GM12878 (cell line): ENCODE measurements around the gene VIPR2. TPM values are rescaled to one million over a fixed set of nuclear protein-coding genes. Genes with fewer than 3 reads are reported as not detected.

ENCODE experiments used
- ATAC-seq: fragments of 200-7000 bp; cut with Tn5 transposase; 3 replicates; pipeline ENCODE4 v1.9.1; 2020; ENCODE audit warnings: mild to moderate bottlenecking, moderate library complexity
- BruUV-seq: library from RNA; stranded (reverse); fragments of 400-500 nt; replicated peaks from 2 replicates; lab custom pipeline; 2021; lab: Mats Ljungman, UMichigan
- CTCF ChIA-PET: fragments of 300-600 bp; sonication (Branson Sonifier 250); formaldehyde crosslinking; extraction: SDS; loops from one replicate; lab custom pipeline; 2021; ENCODE audit warnings: inconsistent platforms; lab: Yijun Ruan, JAX
- POLR2A ChIA-PET: fragments of 350-600 bp; formaldehyde crosslinking; extraction: SDS; loops from one replicate; lab custom pipeline; 2021; ENCODE audit warnings: inconsistent platforms; lab: Charles Lee
- RAD21 ChIA-PET: fragments of 300-600 bp; sonication (Branson Sonifier 250); formaldehyde crosslinking; loops from one replicate; lab custom pipeline; 2023; ENCODE audit warnings: antibody characterized with exemption; ENCODE audit not compliant: unreplicated experiment; lab: Charles Lee
- SMC1A ChIA-PET: fragments of 300-600 bp; sonication (Branson Sonifier 250); formaldehyde crosslinking; loops from one replicate; lab custom pipeline; 2023; ENCODE audit not compliant: unreplicated experiment, uncharacterized antibody; lab: Charles Lee
- DNase-seq: peaks from one replicate; pipeline ENCODE4 v3.0.0-alpha.2; 2011; ENCODE audit warnings: low read depth, low spot score
- FAIRE-seq: peaks from 3 replicates; lab custom pipeline; 2011; peaks lifted over from hg19 to GRCh38; lab: Jason Lieb, UNC
- H2AFZ ChIP-seq: 2 replicates; pipeline ENCODE4 v1.6.0; 2011; ENCODE audit warnings: low read depth, low read length, control low read depth; ENCODE audit not compliant: control insufficient read depth
- H3K27ac ChIP-seq: 2 replicates; pipeline ENCODE4 v1.5.1; 2011; ENCODE audit warnings: control low read depth; ENCODE audit not compliant: control insufficient read depth, insufficient read depth
- H3K27me3 ChIP-seq, 2 experiments: replicated peaks in 1 of 2; 2 replicates each; pipeline versions ENCODE4 v1.6.0 to v1.6.1; 2011; ENCODE audit warnings: low read length in 1 of 2; ENCODE audit not compliant: control insufficient read depth in 2 of 2, insufficient read depth in 2 of 2
- H3K36me3 ChIP-seq, 2 experiments: 2 replicates each; pipeline ENCODE4 v1.5.1; 2011; ENCODE audit warnings: low read length in 1 of 2; ENCODE audit not compliant: control insufficient read depth in 2 of 2, insufficient read depth in 2 of 2
- H3K4me1 ChIP-seq: 2 replicates; pipeline ENCODE4 v1.6.1; 2011; ENCODE audit warnings: mild to moderate bottlenecking, low read length, moderate library complexity, mixed read lengths; ENCODE audit not compliant: control insufficient read depth, insufficient read depth
- H3K4me2 ChIP-seq: 2 replicates; pipeline ENCODE4 v1.6.0; 2011; ENCODE audit warnings: control low read depth; ENCODE audit not compliant: control insufficient read depth, insufficient read depth
- H3K4me3 ChIP-seq: fragments of 200-600 bp; sonication (generic); 2 replicates; pipeline ENCODE4 v1.5.1; 2016
- H3K79me2 ChIP-seq: 2 replicates; pipeline ENCODE4 v1.6.0; 2011; ENCODE audit warnings: low read length; ENCODE audit not compliant: control insufficient read depth, insufficient read depth
- H3K9ac ChIP-seq: 2 replicates; pipeline ENCODE4 v1.8.0; 2011; ENCODE audit warnings: low read length, control low read depth, mixed read lengths; ENCODE audit not compliant: control insufficient read depth, insufficient read depth
- H3K9me3 ChIP-seq: replicated peaks from 3 replicates; pipeline ENCODE4 v1.5.1; 2011; ENCODE audit warnings: mild to moderate bottlenecking, low read length; ENCODE audit not compliant: control insufficient read depth, insufficient read depth
- H4K20me1 ChIP-seq: 2 replicates; pipeline ENCODE4 v1.6.0; 2011; ENCODE audit not compliant: control insufficient read depth, insufficient read depth
- BCL11A ChIP-seq: IDR thresholded peaks from 2 replicates; pipeline ENCODE4 v1.6.1; 2011; ENCODE audit warnings: low read depth, low read length
- DPF2 ChIP-seq: fragments of 450-650 bp; IDR thresholded peaks from 2 replicates; pipeline ENCODE4 v1.6.1; 2017; ENCODE audit warnings: mild to moderate bottlenecking
- EED ChIP-seq: sonication (generic); IDR thresholded peaks from 2 replicates; pipeline ENCODE4 v1.6.1; 2016; ENCODE audit warnings: antibody characterized with exemption, low read depth
- MEF2B ChIP-seq: fragments of 450-650 bp; IDR thresholded peaks from 2 replicates; pipeline ENCODE4 v1.6.1; 2018; ENCODE audit warnings: mild to moderate bottlenecking, moderate library complexity; ENCODE audit not compliant: partially characterized antibody, poor library complexity, severe bottlenecking
- MYC ChIP-seq: IDR thresholded peaks from 2 replicates; pipeline ENCODE4 v1.6.1; 2011; ENCODE audit warnings: mild to moderate bottlenecking, low read length, moderate library complexity, inconsistent platforms; ENCODE audit not compliant: insufficient read depth, insufficient replicate concordance, insufficient read length, severe bottlenecking
- NBN ChIP-seq: fragments of 450-650 bp; IDR thresholded peaks from 2 replicates; pipeline ENCODE4 v1.6.1; 2016
- PAX5 ChIP-seq: IDR thresholded peaks from 2 replicates; pipeline ENCODE4 v1.6.1; 2011; ENCODE audit warnings: low read depth, low read length, borderline replicate concordance
- PML ChIP-seq: IDR thresholded peaks from 2 replicates; pipeline ENCODE4 v1.6.1; 2012; ENCODE audit warnings: low read length, inconsistent platforms
- SIN3A ChIP-seq: IDR thresholded peaks from 2 replicates; pipeline ENCODE4 v1.6.1; 2012; ENCODE audit warnings: low read depth, low read length, improper control_type of control experiment
- STAT1 ChIP-seq: fragments of 450-650 bp; conservative IDR thresholded peaks from 2 replicates; pipeline ENCODE4 v1.6.1; 2014; ENCODE audit warnings: antibody characterized with exemption, mild to moderate bottlenecking
- YBX1 ChIP-seq: fragments of 450-650 bp; IDR thresholded peaks from 2 replicates; pipeline ENCODE4 v1.6.1; 2016; ENCODE audit warnings: antibody characterized with exemption
- WGBS: methylation state at CpG from one replicate; pipeline ENCODE4 v1.1.6; 2016; ENCODE audit warnings: low lambda C conversion rate; ENCODE audit not compliant: insufficient replicate concordance, insufficient coverage; ENCODE audit errors: missing lambda C conversion rate; 5-methylcytosine and 5-hydroxymethylcytosine counted together
- in situ Hi-C: fragments of 300-500 bp; cut with MboI; formaldehyde crosslinking; loops from 9 replicates; pipeline ENCODE4 v1.14.3; 2018; ENCODE audit warnings: mixed read lengths
- intact Hi-C: fragments of 100-400 bp; cut with micrococcal nuclease; formaldehyde crosslinking; loops from one replicate; pipeline ENCODE4 v1.14.2; 2022; ENCODE audit not compliant: unreplicated experiment
- polyA plus RNA-seq, 11 experiments: library from polyadenylated mRNA; depleted of rRNA in 4 of 11; unstranded in 6 of 11; stranded (reverse) in 5 of 11; fragments of >200 nt; fragmentation: Nextera tagmentation in 4 of 11; fragmentation: Illumina TruSeq in 1 of 11; extraction: Ambion mirVana in 4 of 11; extraction: Trizol in 1 of 11; gene quantifications; 1 replicate in 1 of 11; 2 replicates in 10 of 11; pipeline versions ENCODE4 v1.2.1 to v1.2.3, GENCODE V29; 2011 to 2016; ENCODE audit warnings: inconsistent platforms in 2 of 11, missing spikeins in 2 of 11, low read depth in 1 of 11
- total RNA-seq, 4 experiments: library from RNA; depleted of rRNA in 3 of 4; stranded (reverse); fragments of >200 nt in 3 of 4; fragmentation: Illumina TruSeq in 1 of 4; extraction: Trizol in 1 of 4; gene quantifications; 2 replicates each; pipeline versions ENCODE4 v1.2.1 to v1.2.3, GENCODE V29; 2013 to 2021

Gene VIPR2
- total and polyA plus RNA-seq, 10 of the 15 experiments (the other 5 are each of a cell fraction or from before 2014, with no cell fraction given), result not detected

- TF ChIP-seq SIN3A (no peak), MYC (no peak), NBN (no peak), YBX1 (no peak)
These were observed 97.1 kb downstream of the VIPR2 start (continued) for GRCh38 chr7:159047536-159047935.

- TF ChIP-seq STAT1 (no peak), DPF2 (no peak), MEF2B (no peak), EED (no peak), PAX5 (no peak), BCL11A (no peak), PML (no peak)
- in situ Hi-C loops, result no loop called here
- H2AFZ ChIP-seq, result no peak overlapping the region
- H3K4me2 ChIP-seq, result no peak overlapping the region
- no peaks in the 10 kb centered on the region; the same call in 2 of the 3 replicates for H3K9me3 ChIP-seq
- no peak for ATAC-seq
- FAIRE-seq, result no peak
- RAD21 ChIA-PET, result no interaction called here
- H3K27me3 ChIP-seq, result no peaks in the 10 kb centered on the region
- H3K79me2 ChIP-seq, result no peaks in the 10 kb centered on the region
- SMC1A ChIA-PET, result no interaction called here
- CTCF ChIA-PET, result interaction anchor here (0.8 kb wide), 1 partner anchor 27 kb away, joined by 3 read pairs; no protein-coding TSS in a partner anchor
- POLR2A ChIA-PET, result no interaction called here
- no peak overlapping the region for H3K9ac ChIP-seq
- no peaks in the 10 kb centered on the region for H3K4me1 ChIP-seq
- WGBS, result 35% methylated on average over 6 of the region's 6 CpGs
- no peak for DNase-seq
- H3K27ac ChIP-seq, result no peak overlapping the region
- no TSS peak for BruUV-seq
- H4K20me1 ChIP-seq, result no peaks in the 10 kb centered on the region
- intact Hi-C loops, result no loop called here
- H3K4me3 ChIP-seq, result no peak overlapping the region
- no peaks in the 10 kb centered on the region for H3K36me3 ChIP-seq
These were observed 98.4 kb downstream of the VIPR2 start for GRCh38 chr7:159046300-159046699.
